HepG2 (cell line): ENCODE results near the gene TUBB4B. TPM values are rescaled to one million over a fixed set of nuclear protein-coding genes. Genes with fewer than 3 reads are reported as not detected.

ENCODE experiments used
- ETV5 ChIP-seq: IDR thresholded peaks from 2 replicates; pipeline ENCODE4 v1.6.1; 2018; ENCODE audit warnings: missing biosample characterization, missing genetic modification reagents, inconsistent platforms, borderline replicate concordance
- HIVEP1 ChIP-seq: sonication (generic); formaldehyde crosslinking; IDR thresholded peaks from 2 replicates; pipeline ENCODE4 v1.4.0; 2020; ENCODE audit warnings: mild to moderate bottlenecking, missing genetic modification reagents
- JDP2 ChIP-seq: sonication (generic); formaldehyde crosslinking; IDR thresholded peaks from 2 replicates; pipeline ENCODE4 v1.8.1; 2022; ENCODE audit warnings: missing genetic modification reagents, borderline replicate concordance
- MYC ChIP-seq: sonication (generic); formaldehyde crosslinking; IDR thresholded peaks from 2 replicates; pipeline ENCODE4 v1.9.0; 2021; ENCODE audit warnings: missing genetic modification reagents, borderline replicate concordance
- NFKB2 ChIP-seq: sonication (generic); formaldehyde crosslinking; IDR thresholded peaks from 2 replicates; pipeline ENCODE4 v1.4.0; 2020; ENCODE audit warnings: missing genetic modification reagents, borderline replicate concordance
- PCBP1 ChIP-seq: fragments of 200-400 bp; formaldehyde crosslinking; IDR thresholded peaks from 2 replicates; pipeline ENCODE4 v1.6.1; 2017; ENCODE audit warnings: mild to moderate bottlenecking, low read depth, low read length, borderline replicate concordance
- RARA ChIP-seq: IDR thresholded peaks from 2 replicates; pipeline ENCODE4 v1.6.1; 2016; ENCODE audit warnings: missing genetic modification reagents, missing compliant biosample characterization
- ZFY ChIP-seq: sonication (generic); formaldehyde crosslinking; IDR thresholded peaks from 2 replicates; pipeline ENCODE4 v1.4.0; 2020; ENCODE audit warnings: missing genetic modification reagents
- ZNF335 ChIP-seq: sonication (generic); formaldehyde crosslinking; IDR thresholded peaks from 2 replicates; pipeline ENCODE4 v1.4.0; 2020; ENCODE audit warnings: missing genetic modification reagents
- ZNF34 ChIP-seq: sonication (generic); formaldehyde crosslinking; IDR thresholded peaks from 2 replicates; pipeline ENCODE4 v1.4.0; 2020; ENCODE audit warnings: mild to moderate bottlenecking, missing genetic modification reagents, borderline replicate concordance
- ZNF629 ChIP-seq: sonication (generic); formaldehyde crosslinking; conservative IDR thresholded peaks from 2 replicates; pipeline ENCODE4 v1.5.0; 2020; ENCODE audit warnings: missing genetic modification reagents
- ZNF776 ChIP-seq: sonication (generic); formaldehyde crosslinking; IDR thresholded peaks from 2 replicates; pipeline ENCODE4 v1.4.0; 2020; ENCODE audit warnings: mild to moderate bottlenecking, missing genetic modification reagents
- polyA plus RNA-seq, 8 experiments: library from polyadenylated mRNA; depleted of rRNA in 3 of 8; stranded (reverse) in 7 of 8; unstranded in 1 of 8; fragments of >200 nt; fragmentation: Illumina TruSeq in 4 of 8; extraction: Trizol in 4 of 8; gene quantifications; 2 replicates each; pipeline versions ENCODE4 v1.2.1 to v1.2.3, GENCODE V29; 2011 to 2016; ENCODE audit warnings: low read depth in 4 of 8, missing spikeins in 1 of 8, mixed read lengths in 1 of 8; ENCODE audit not compliant: insufficient read depth in 1 of 8
- total RNA-seq, 5 experiments: library from RNA; depleted of rRNA; stranded (reverse); fragments of >200 nt; fragmentation: Illumina TruSeq; extraction: Trizol; gene quantifications; 2 replicates each; pipeline ENCODE4 v1.2.3, GENCODE V29; 2016; ENCODE audit warnings: low read depth in 1 of 5
- TF ChIP-seq, protein P1 (sequence below): sonication (generic); formaldehyde crosslinking; IDR thresholded peaks from 2 replicates; pipeline ENCODE4 v1.5.1; 2020; ENCODE audit warnings: missing genetic modification reagents, mild to moderate bottlenecking, borderline replicate concordance
- TF ChIP-seq, protein P2 (sequence below): sonication (generic); formaldehyde crosslinking; IDR thresholded peaks from 2 replicates; pipeline ENCODE4 v1.4.0; 2020; ENCODE audit warnings: mild to moderate bottlenecking, missing genetic modification reagents
- TF ChIP-seq, protein P3 (sequence below), 2 experiments: sonication (generic) in 1 of 2; formaldehyde crosslinking in 1 of 2; IDR thresholded peaks; 2 replicates each; pipeline versions ENCODE4 v1.4.0 to v1.6.1; 2018 to 2020; ENCODE audit warnings: missing genetic modification reagents in 2 of 2, borderline replicate concordance in 1 of 2, low read depth in 1 of 2, mild to moderate bottlenecking in 1 of 2, missing biosample characterization in 1 of 2
- TF ChIP-seq, protein P4 (sequence below): sonication (generic); formaldehyde crosslinking; IDR thresholded peaks from 2 replicates; pipeline ENCODE4 v1.4.0; 2020; ENCODE audit warnings: missing genetic modification reagents
- TF ChIP-seq, protein P5 (sequence below): sonication (generic); formaldehyde crosslinking; IDR thresholded peaks from 2 replicates; pipeline ENCODE4 v1.4.0; 2020; ENCODE audit warnings: missing genetic modification reagents, mild to moderate bottlenecking, borderline replicate concordance

TUBB4B gene
- total and polyA plus RNA-seq, 2 of the 13 experiments (the other 11 are each of a cell fraction or from before 2014, with no cell fraction given) = 182 to 412 TPM

DNA sequence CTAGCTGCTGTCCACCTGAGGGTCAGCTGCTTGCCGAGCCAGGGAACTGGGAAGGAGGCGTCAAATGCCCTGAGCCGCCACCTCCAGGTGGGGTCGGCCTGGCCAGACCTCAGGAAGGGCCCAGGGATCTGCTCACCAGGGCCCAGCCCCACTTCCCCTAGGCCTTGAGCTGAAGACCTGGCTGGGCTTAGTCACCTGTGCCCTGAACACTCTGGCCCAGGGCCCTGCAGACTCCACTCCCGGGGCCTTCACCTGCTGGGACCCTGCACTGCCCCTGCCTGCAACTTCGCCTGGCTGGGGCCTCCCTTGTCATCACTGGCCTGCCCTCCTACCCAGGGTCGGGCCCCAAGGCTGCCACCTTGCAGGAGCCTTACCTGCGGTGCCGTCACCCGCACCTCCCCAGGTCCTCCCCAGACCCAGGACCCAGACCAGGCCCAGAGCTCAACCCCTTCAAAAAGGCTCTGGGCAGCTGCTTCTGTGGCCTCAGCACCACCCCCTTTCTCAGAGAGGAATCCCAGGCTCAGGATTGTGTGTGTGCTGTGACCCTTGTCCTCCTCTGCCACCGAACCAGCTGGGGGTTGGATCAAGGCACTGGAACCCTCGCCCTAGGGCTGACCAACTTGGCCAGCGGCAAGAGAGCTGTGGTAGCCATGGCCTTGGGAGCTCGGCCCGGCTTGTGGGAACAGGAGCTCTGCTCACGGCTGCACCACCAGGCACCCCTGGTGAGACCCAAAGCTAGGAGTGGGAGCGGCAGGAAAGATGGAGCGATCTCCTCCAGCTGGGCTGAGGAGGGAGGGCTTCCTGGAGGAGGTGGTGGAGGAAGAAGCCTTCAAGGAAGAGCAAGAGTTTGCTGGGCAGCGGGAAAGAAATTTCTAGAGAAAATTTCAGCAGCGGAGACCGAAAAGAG is 12.9 kb downstream of the TUBB4B start (continued):
- TF ChIP-seq PCBP1 (no peak), ZNF34 (CRISPR knock-in tag) (no peak), RARA (CRISPR knock-in tag) (no peak), ETV5 (CRISPR knock-in tag) (no peak), ZFY (CRISPR knock-in tag) (peak; percentile 56; the same call in 1 of the 2 replicates), NFKB2 (CRISPR knock-in tag) (no peak), JDP2 (CRISPR knock-in tag) (no peak), MYC (CRISPR knock-in tag) (no peak), ZNF776 (CRISPR knock-in tag) (peak; percentile 60; the same call in 1 of the 2 replicates), ZNF629 (CRISPR knock-in tag) (no peak), HIVEP1 (CRISPR knock-in tag) (peak; percentile 74; the same call in 1 of the 2 replicates), ZNF335 (no peak)
- TF ChIP-seq, protein P1, sequence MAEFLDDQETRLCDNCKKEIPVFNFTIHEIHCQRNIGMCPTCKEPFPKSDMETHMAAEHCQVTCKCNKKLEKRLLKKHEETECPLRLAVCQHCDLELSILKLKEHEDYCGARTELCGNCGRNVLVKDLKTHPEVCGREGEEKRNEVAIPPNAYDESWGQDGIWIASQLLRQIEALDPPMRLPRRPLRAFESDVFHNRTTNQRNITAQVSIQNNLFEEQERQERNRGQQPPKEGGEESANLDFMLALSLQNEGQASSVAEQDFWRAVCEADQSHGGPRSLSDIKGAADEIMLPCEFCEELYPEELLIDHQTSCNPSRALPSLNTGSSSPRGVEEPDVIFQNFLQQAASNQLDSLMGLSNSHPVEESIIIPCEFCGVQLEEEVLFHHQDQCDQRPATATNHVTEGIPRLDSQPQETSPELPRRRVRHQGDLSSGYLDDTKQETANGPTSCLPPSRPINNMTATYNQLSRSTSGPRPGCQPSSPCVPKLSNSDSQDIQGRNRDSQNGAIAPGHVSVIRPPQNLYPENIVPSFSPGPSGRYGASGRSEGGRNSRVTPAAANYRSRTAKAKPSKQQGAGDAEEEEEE (CRISPR knock-in tag) = no peak
- TF ChIP-seq, protein P2, sequence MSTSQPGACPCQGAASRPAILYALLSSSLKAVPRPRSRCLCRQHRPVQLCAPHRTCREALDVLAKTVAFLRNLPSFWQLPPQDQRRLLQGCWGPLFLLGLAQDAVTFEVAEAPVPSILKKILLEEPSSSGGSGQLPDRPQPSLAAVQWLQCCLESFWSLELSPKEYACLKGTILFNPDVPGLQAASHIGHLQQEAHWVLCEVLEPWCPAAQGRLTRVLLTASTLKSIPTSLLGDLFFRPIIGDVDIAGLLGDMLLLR (CRISPR knock-in tag) = 0 out of 2 replicates have a peak, but pooled peaks have one; percentile 32
- TF ChIP-seq, protein P3, sequence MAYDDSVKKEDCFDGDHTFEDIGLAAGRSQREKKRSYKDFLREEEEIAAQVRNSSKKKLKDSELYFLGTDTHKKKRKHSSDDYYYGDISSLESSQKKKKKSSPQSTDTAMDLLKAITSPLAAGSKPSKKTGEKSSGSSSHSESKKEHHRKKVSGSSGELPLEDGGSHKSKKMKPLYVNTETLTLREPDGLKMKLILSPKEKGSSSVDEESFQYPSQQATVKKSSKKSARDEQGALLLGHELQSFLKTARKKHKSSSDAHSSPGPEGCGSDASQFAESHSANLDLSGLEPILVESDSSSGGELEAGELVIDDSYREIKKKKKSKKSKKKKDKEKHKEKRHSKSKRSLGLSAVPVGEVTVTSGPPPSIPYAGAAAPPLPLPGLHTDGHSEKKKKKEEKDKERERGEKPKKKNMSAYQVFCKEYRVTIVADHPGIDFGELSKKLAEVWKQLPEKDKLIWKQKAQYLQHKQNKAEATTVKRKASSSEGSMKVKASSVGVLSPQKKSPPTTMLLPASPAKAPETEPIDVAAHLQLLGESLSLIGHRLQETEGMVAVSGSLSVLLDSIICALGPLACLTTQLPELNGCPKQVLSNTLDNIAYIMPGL (CRISPR knock-in tag; IDR thresholded peaks at IDR 0.05; ENCODE audit: borderline replicate concordance in 1 of 2, low read depth in 1 of 2) = 0 out of 4 replicates have a peak, but pooled peaks of 1 of the 2 experiments have one; percentile 37
- TF ChIP-seq, protein P4, sequence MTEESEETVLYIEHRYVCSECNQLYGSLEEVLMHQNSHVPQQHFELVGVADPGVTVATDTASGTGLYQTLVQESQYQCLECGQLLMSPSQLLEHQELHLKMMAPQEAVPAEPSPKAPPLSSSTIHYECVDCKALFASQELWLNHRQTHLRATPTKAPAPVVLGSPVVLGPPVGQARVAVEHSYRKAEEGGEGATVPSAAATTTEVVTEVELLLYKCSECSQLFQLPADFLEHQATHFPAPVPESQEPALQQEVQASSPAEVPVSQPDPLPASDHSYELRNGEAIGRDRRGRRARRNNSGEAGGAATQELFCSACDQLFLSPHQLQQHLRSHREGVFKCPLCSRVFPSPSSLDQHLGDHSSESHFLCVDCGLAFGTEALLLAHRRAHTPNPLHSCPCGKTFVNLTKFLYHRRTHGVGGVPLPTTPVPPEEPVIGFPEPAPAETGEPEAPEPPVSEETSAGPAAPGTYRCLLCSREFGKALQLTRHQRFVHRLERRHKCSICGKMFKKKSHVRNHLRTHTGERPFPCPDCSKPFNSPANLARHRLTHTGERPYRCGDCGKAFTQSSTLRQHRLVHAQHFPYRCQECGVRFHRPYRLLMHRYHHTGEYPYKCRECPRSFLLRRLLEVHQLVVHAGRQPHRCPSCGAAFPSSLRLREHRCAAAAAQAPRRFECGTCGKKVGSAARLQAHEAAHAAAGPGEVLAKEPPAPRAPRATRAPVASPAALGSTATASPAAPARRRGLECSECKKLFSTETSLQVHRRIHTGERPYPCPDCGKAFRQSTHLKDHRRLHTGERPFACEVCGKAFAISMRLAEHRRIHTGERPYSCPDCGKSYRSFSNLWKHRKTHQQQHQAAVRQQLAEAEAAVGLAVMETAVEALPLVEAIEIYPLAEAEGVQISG (CRISPR knock-in tag) = no peak; the same call in 1 of the 2 replicates
- TF ChIP-seq, protein P5, sequence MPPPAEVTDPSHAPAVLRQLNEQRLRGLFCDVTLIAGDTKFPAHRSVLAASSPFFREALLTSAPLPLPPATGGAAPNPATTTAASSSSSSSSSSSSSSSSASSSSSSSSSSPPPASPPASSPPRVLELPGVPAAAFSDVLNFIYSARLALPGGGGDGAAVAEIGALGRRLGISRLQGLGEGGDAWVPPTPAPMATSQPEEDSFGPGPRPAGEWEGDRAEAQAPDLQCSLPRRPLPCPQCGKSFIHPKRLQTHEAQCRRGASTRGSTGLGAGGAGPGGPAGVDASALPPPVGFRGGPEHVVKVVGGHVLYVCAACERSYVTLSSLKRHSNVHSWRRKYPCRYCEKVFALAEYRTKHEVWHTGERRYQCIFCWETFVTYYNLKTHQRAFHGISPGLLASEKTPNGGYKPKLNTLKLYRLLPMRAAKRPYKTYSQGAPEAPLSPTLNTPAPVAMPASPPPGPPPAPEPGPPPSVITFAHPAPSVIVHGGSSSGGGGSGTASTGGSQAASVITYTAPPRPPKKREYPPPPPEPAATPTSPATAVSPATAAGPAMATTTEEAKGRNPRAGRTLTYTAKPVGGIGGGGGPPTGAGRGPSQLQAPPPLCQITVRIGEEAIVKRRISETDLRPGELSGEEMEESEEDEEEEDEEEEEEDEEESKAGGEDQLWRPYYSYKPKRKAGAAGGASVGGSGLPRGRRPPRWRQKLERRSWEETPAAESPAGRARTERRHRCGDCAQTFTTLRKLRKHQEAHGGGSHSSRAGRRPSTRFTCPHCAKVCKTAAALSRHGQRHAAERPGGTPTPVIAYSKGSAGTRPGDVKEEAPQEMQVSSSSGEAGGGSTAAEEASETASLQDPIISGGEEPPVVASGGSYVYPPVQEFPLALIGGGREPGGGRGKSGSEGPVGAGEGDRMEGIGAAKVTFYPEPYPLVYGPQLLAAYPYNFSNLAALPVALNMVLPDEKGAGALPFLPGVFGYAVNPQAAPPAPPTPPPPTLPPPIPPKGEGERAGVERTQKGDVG (CRISPR knock-in tag) = no peak; the same call in 1 of the 2 replicates
